NCI-H146 treated with DMSO at 0.1 percent for 48 hours (cell line): ENCODE results near the gene NSD1.
"Not testable (repeated sequence)": the region's sequence is repeated elsewhere in the genome, so short reads cannot be mapped to it uniquely, and the experiment has no call there.

Experiments used
- DNase-seq: peaks from one replicate; lab custom pipeline; 2025; ENCODE audit not compliant: unreplicated experiment; lab: John Stamatoyannopoulos, UW

Gene NSD1

DNA sequence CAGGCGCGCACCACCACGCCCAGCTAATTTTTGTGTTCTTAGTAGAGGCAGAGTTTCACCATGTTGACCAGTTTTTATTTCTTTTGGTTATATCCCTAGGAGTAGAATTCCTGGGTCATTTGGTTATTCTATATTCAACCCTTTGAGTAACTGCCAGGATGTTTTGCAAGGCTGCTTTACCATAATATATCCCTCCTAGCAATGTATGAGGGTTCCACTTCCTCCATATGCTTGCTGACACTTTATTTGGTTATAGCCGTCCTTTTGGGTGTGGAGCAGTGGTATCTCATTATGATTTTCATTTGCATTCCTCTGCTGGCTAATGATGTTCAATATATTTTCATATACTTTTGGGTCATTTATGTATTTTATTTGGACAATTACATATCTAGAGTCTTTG is 88.7 kb downstream of the NSD1 start:
- DNase-seq: no peak

DNA sequence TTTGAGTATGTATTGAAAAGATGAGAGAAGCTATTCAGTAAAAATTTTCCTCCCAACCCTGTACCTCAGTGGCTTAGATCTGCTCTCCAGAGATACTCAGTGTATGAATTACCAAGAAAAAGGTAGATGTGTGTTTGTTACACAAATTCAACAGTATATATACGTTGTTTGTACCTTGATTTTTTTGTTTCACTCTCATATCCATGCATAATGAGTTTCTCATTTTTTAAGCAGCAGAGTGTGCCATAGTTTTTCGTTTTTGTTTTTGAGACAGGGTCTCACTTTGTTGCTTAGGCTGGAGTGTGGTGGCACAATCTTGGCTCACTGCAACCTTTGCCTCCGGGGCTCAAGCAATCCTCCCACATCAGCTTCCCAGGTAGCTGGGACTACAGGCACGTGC is 92.2 kb downstream of the NSD1 start:
- no peak for DNase-seq

DNA sequence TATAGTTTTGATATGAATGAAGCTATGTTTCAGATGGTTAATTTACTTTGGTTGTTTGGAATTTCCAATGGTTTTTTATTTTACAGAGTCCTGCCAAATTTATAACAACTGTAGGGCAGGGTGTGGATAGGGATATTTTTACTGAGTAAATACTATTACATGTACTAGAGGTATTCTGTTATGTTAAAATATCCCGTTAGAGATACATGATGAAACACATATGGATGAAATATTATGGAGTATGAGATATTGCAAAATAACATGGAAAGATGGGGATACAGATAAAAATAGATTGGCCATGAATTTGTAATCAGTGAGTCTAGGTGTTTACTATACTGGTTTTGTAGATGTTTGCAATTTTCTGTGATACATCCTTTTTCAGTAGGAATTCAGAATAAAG is 93.3 kb downstream of the NSD1 start:
- DNase-seq: no peak

DNA sequence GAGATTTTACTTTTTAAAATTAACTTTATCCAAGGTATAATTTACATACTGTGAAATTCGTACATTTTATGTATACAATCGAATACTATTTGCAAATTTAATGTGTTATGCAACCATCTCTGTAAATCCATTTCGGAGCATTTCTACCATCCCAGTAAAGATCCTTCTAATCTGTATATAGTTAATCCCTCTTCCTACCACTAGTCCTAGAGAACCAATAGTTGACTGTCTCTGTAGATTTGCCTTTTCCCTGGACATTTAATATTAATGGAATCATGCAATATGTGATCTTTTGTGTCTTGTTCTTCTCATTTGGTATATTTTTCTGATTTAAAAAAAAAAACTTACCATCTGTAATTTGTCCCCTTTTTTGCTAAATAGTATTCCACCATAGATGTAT is 95.2 kb downstream of the NSD1 start:
- DNase-seq: no peak

DNA sequence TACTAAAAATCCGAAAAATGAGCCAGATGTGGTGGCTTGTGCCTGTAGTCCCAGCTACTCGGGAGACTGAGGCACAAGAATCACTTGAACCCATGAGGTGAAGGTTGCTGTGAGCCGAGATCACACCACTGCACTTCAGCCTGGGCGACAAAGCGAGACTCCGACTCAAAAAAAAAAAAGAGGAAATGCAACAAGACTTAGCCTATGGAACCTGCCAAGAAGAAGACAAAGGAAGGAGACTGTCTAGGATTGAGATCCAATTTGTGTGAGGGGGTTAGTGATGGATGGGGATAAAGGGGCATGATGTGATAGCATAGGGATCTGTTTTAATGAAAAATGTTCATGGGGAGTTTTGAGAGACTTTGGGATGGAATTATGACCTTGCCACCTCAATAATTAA is 97.1 kb downstream of the NSD1 start:
- no peak for DNase-seq

DNA sequence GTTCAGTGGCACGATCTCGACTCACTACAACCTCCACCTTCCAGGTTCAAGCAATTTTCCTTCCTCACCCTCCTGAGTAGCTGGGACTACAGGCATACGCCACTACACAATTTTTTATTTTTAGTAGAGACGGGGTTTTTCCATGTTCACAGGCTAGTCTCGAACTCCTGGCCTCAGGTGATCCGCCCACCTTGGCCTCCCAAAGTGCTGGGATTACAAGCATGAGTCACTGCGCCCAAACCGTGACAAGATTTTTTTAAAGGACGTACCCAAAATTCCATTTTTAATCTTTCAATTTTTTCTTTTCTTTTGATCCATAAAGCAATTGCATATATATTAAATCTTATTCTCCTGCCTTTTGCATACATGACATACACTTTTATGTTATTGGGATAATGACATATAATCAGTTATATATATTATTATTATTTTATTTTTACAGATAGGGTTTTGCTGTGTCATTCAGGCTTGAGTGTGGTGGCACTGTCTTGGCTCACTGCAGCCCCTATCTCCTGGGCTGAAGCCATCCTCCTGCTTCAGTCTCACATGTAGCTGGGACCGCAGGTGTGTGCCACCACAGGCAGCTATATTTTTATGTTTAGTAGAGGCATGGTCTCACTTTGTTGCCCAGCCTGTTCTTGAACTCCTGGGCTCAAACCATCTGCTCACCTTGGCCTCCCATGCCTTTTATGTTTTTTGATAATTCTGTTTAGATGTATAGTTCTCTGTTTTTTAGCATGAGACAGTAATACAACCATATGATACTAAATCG is 98.1 kb downstream of the NSD1 start:
- DNase-seq: no peak

DNA sequence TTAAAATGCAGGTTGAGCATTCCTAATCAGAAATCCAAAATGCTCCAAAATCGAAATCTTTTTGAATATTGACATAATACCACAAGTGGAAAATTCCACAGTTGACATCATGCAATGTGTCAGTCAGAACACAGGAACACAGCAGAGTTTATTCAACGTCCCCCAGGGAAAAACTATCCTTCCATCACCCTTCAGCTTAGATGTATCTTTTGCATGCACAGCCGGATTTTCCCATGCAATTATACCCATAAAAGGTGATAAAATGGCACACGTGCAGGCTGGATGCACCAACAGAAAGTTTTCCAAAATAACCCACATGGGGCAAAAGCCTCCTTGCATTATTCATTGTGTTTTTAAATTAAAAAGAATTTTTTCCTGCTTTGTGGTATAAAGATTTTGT is 98.8 kb downstream of the NSD1 start:
- no peak for DNase-seq

DNA sequence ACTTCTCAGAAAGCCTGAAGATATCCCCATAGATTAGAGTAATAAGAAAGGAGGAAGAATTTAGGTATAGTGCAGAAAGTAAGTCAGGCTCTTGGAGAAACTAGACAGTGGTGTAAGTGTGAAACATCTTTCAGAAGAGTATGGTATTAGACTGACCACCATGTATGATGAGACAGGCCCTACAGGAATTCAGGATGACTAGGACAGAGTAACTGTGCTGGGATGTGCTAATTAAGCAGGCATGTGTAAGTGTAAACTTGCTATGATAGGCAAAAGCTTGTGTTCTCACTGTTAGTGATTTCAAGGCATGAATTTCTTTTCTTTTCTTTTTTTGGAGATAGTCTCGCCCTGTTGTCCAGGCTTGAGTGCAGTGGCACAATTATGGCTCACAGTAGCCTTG is 99.2 kb downstream of the NSD1 start:
- DNase-seq: no peak

DNA sequence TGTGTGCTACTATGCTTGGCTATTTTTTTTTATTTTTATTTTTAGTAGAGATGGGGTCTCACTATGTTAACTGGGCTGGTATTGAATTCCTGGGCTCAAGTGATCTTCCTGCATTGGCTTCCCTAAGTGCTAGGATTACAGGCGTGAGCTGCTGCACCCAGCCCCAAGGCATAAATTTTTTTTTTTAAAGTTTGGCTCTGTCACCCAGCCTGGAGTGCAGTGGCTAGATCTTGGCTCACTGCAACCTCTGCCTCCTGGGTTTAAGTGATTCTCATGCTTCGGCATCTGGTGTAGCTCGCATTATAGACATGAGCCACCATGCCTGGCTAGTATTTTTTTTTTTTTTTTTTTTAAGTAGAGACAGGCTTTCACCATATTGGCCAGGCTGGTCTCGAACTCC is 99.6 kb downstream of the NSD1 start:
- no peak for DNase-seq

DNA sequence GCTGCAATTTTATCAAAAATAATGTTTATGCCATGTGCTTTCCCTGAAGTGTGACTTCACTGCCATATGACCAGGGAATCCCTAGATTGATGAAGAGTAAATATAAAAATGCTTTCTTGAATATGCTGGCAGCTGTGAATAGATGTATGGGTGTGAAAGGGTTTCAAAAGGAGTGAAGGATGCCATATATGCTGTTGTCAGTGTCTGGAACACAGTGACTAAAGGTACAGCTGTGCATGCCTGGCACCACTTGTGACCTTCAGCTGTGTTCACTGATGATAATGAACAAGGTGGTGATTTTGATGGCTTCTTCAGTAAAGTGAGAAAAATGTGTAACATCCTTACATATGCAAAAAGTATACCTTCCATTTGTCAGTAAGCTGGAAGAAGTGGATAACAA is 100.2 kb downstream of the NSD1 start:
- no peak for DNase-seq

DNA sequence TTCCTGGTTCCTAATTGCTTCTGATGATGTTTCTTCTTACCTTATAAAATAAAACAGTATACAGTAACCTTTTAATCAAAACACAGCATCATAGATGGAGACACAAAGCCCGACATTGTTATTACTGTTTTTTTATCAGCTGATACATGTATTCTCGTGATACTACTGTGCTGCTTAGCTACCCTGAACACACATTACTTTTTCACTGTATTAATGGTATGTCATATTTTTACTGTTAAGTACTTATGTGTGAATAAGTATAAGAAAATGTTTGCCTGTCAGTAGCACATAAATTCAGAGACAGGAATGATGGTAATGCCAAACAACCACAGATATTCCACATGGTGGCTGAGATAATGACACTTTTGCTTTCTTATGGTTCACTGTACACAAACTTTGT is 101.3 kb downstream of the NSD1 start:
- no peak for DNase-seq

DNA sequence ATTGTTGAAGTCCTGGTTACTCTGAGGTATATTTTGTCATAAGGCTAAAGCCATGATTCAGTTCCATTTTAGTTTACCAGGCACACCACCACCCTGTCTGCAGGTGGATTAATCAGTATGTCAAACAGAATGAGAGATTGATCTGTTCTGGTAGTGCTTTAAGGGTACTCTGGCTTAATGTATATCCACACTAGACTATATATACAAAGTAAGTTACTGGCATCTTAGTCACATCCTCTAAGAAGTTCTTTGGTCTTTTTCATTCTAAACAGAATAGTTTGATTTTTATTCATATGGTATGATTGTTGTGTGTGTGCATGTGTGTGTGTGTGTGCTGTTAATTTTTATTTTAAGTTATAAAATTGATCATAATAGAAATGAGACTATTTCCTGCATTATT is 108.2 kb downstream of the NSD1 start:
- DNase-seq: no peak

DNA sequence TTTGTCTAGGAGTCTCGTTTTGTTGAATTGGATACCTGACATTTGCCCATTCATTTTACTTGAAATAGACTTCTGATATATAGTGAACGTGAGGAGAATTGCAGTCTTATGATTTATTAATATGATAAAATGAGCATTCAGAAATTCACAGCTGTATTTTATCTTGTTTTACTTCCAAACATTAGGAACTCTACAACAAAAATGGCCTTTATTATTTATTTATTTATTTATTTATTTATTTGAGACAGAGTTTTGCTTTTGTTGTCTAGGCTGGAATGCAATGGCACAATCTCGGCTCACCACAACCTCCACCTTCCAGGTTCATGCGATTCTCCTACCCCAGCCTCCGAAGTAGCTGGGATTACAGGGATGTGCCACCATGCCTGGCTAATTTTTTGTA is 108.7 kb downstream of the NSD1 start:
- DNase-seq: no peak

DNA sequence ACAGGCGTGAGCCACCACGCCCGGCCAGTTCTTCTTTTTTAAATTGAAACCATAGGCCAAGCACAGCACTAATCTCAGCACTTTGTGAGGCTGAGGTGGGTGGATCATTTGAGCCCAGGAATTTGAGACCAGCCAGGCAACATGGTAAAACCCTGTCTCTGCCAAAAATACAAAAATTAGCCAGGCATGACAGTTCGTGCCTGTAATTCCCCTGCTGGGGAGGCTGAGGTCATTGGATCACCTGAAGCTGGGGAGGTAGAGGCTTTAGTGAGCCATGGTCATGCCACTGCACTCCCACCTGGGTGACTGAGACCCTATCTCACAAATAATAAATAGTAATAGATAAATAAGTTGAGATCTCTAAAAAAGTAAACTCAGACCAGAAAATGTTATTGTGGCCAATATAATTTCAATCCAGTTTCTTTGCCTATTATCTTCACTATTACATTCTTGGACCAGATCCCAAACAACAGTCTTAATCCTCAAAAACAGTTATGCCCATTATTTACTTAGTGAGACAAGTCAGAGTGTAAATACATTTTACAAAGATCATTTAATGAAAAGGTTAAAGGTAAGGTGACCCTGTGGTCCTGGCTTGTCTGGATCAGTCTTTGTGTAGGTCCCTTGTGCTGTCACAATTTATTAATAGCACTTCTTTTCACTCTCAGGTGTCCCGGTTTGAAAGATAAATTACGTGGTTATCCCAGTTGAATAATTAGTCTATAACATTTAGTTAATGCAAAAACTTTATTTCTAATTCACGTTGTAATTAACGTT is 116.4 kb downstream of the NSD1 start:
- no peak for DNase-seq

DNA sequence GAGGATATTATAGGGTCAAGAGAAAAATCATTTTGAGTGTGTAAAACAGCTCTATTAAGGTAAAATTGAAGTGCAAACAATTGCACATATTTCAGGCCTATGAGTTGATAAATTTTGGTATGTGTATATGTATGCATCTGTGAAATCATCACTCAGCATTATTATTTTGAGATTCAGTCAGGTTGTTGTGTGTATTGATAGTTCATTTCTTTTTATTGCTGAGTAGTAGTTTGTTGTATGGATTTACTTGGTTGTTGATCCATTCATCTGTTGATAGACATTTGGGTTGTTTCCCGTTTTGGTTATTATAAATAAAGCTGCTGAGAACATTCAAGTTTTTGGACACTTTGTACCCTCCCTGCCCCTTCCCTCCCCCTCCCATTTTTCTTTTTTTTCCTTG is 119.7 kb downstream of the NSD1 start:
- DNase-seq: no peak

DNA sequence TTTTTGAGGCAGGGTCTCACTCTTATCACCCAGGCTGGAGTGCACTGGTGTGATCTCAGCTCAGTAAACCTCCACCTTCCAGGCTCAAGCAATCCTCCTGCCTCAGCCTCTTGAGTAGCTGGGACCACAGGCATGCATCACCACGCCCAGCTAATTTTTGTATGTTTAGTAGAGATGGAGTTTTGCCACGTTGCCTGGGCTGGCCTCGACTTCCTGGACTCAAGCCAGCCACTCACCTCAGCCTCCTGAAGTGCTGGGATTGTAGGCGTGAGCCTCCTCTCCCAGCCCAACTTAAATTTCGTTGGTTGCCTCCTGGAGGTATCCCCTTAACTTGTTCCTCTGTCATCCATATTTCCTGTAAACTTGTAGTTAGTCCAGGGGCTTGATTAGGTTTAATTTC is 122.7 kb downstream of the NSD1 start:
- no peak for DNase-seq

DNA sequence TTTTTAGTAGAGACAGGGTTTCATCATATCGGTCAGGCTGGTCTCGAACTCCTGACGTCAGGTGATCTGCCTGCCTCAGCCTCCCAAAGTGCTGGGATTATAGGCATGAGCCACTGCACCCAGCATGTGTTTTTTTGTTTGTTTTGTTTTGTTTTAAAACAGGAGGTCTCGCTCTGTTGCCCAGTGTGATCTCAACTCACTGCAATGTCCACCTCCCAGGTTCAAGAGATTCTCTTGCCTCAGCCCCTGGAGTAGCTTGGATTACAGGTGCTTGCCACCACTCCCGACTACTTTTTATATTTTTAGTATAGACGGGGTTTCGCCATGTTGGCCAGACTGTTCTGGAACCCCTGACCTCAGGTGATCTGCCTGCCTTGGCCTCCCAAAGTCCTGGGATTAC is 125.1 kb downstream of the NSD1 start:
- DNase-seq: not testable (repeated sequence)

DNA sequence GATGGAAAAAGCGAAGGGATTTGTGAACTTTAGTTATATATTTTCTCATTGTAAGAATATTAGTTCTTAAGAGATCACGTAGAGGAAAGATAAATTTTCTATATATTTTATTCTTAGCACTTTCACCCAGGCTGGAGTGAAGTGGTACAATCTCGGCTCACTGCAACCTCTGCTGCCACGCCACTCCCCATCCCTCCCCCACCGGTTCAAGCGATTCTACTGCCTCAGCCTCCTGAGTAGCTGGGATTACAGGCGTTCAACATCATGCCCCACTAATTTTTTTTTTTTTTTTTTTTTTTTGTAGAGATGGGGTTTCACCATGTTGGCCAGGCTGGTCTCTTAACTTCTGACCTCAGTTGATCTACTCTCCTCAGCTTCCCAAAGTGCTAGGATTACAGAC is 127.4 kb downstream of the NSD1 start:
- no peak for DNase-seq

DNA sequence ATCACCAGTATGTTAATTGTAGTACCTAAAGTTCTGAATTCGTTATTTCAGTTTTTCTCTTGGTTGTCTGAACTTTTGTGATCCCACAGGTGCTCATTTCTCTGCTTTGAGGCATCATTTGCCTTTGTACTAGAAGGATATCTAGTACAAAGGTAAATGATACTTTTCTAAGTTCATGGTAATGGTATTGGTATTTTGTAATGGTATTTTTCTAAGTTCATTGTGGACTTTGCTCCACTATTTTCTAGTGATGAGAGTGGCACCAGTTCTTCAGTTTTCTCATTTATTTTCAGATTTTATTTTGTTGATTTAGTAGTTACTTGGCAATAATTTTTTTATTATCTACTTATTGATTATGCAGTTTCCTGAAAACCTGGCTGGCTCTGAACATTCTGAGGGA is 127.9 kb downstream of the NSD1 start:
- DNase-seq: no peak

DNA sequence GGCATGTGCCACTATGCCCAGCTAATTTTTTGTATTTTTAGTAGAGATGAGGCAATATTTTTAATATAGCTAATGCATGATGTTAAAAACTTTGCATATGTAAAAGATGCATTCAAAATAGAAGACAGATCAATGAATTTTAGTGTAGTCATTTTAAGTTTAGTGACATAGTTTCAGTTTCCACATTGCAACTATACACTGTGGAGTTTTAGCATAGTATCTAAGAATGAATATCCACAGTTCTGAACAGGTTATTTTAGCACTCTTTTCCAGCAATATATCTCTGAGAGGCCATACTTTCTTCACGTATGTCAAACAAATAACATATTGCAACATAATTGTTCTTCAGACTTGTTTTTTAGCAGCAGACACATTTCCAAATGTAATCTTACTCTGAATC is 130.6 kb downstream of the NSD1 start:
- no peak for DNase-seq

DNA sequence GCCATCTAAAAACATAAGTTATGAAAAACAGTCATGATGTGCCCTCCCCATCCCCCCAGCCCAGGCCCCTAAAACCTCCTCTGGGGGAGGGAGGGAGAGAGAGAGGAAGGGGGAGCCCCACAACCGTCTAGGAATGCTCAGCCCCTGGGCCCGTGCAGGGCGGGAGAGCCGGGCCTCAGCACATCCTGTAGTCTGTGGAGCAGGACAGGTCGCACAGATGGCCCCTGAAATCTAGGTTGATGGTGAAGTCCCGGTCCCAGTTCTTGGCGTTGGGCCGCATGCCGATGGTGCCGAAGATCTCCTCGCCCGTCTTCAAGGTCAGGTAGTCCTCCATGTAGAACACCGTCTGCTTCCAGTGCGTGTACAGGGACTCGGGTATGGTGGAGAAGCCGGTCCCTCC is 131.8 kb downstream of the NSD1 start:
- DNase-seq: no peak

DNA sequence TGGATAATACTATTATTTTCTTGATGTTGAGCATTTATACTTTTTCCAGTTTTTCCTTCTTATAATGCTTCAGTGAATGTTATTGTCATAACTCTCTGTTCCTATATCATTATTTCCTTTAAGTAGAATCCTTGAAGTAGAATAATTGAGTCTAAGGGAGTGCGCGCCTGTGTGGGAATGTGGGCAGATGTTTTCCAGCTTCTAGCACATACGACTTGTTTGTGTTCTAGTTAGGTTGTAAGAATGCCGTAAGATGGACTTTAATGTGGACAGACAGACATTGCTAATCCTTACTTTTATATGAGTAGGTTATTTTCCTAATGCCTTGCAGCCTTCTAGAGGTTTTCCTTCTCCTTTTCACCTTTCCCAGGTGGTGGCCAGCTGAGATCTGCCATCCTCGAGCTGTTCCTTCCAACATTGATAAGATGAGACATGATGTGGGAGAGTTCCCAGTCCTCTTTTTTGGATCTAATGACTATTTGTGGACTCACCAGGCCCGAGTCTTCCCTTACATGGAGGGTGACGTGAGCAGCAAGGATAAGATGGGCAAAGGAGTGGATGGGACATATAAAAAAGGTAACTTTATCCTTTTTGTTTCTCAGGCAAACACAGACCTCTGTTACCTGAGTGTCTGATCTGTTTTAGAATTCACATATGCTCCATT is 135.8 kb downstream of the NSD1 start:
- no peak for DNase-seq
